ENCODE data around the gene PDE4A.
"Not testable (repeated sequence)": the region's sequence is repeated elsewhere in the genome, so short reads cannot be mapped to it uniquely, and the experiment has no call there.

PDE4A gene

DNA sequence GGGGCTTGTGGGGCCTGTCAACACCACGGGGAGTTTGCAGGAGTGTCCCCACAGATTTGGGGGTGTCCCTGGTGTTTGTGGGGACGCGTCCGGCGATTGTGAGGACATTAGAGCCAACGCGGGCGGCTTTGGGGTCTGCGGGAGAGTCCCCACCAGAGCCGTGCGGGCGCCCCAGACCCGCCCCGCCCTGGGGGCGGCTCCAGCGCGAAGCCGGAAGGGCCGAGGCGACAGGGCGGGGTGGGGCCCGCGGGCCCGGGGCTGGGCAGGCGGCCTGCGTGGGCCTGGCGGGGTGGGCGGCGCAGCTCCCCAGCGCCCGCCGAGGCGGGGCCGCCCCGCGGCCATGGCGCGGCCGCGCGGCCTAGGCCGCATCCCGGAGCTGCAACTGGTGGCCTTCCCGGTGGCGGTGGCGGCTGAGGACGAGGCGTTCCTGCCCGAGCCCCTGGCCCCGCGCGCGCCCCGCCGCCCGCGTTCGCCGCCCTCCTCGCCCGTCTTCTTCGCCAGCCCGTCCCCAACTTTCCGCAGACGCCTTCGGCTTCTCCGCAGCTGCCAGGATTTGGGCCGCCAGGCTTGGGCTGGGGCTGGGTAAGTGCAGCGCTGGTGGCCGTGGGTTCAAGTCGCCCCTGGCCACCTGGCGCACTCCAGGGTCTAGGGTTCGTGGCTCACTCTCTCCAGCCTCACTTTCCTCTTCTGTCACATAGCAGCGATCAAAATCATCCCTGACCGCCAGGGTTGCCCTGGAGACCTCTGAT is 10.3 kb downstream of the PDE4A start:
- DNase-seq: peak; percentile 24

DNA sequence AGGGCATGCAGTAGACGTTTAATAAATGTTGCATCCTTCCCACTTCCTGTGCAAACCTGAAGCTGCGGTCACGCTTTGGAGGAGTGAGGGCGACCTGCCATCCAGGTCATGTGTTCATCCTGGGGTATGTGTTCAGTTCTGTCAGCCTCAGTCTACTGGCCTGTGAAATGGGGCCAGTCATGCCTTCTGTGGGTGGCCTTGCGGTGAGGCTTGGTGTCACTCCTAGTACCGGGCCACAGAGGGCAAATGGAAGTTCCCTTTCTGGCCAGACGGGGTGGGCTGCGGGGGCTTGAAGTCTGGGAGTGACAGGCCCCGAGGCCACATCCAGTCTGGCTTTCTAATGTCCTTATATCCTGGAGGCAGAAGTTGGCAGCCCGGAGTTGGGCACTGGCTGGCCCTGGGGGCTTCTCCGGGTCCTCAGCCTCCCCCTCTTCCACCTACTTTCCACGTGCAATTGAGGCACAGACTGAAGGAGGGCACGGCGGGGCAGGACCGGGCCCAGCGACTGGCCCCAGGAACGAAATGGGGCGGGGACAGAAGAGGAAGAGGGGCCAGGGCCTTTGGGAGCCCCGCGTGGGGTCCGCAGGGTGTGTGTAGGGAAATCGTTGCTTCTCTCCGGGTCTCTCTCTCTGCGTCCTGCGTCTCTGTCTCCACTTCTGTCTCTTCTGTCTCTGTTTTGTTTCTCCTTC is 11.1 kb downstream of the PDE4A start:
- DNase-seq: no peak

DNA sequence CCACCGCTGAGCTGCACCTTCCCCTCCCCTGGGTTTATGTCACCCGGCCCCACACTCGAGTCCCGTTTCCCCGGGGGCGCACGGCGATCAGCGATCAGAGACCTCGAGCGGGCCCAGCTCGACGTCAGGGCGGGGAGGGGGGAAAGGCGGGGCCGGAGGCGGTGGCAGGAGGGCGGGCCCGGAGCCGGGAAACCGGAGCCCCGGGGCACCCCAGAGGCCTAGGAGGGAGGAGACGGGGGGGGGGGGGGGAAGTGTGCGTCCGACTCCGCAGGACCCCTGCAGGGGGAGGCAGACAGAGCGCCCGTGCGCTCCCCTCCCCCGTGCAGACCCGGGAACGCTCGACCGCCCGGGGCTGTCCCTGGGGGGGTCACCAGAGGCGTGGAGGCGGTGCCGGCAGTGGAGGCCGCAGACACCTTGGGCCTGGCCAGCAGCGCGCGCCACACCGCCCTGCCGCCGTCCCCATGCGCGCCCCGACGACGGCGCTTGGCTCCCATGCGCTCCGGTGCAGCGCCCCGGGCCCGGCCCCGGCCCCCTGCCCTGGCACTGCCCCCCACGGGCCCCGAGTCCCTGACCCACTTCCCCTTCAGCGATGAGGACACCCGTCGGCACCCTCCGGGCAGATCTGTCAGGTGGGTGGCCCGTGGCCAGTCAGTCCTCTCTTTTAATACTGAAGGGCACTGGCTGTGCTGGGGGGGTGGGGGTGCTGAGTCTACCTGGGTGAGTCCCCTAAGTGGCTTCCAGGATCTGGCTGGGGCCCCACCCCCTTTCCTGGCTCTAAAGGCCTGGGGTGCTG is 11.8 kb downstream of the PDE4A start:
- DNase-seq: no peak

DNA sequence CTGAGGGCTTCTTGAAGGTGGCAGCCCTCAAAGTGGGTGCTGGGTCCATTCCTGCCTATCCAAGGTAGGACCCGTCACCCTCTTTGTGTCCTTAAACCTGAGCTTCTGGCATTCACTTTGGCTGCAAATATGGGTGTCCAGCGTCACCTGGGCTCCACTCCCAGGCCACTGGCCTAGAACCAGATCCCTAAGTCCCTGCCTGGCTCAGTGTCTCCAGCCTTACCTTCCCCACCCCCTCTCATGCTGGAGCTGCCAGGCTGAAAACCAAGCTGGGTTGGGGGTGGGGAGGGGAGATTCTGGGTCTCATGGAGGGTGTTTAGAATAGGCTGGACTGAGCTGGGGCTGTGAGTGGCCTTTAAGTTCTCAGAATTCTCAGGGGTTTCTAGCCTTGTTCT is 12.4 kb downstream of the PDE4A start:
- no peak for DNase-seq

DNA sequence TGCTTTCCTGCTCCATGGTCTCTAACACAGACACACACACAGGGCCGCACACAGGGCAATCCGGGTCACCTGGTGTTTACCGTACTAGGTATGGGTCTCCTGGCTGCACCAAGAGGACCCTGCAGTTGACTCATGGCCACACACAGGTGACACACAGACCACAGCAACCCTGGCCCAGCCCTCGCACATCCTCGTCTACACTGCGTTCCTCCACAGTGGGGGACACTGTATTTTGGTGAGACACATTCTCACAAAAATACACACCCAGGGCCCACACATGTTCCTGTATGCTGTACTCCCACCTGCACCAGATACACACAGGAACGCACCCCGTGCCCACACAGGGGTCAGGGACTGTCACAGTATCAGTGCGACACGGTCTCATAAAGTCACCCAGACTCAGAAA is 12.8 kb downstream of the PDE4A start:
- DNase-seq: no peak

DNA sequence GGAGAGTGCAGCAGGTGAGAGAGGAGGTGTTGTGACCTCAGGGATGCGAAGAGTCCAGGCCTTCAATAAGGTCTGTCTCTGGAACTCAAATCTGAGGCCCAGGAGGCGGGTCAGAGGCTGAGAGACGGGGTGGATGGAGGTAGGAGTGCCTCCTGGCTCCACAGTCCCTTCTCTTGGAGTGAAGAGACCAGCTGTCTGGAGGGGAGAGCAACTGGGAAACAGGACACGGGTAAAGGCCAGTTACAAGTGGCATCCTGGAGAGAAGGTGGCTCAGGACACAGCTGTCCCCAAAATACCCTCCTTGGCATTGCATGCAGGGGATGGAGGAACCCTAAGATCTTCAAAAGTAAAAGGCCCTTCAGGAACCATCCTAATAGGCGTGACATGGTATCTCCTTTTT is 19.2 kb downstream of the PDE4A start:
- DNase-seq: no peak

DNA sequence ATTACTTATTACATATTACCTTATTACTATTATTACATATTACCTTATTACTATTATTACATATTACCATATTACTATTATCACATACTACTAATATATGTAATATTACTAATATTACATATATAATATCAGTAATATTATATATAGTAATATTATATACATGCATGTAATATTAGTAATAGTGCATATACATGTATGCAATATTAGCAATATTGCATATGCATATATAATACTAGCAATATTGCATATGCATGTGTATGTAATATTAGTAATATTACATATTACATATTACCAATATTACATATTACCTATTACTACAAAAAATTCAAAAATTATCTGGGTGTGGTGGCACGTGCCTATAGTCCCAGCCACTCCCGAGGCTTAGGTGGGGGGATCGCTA is 22.4 kb downstream of the PDE4A start:
- DNase-seq: no peak

DNA sequence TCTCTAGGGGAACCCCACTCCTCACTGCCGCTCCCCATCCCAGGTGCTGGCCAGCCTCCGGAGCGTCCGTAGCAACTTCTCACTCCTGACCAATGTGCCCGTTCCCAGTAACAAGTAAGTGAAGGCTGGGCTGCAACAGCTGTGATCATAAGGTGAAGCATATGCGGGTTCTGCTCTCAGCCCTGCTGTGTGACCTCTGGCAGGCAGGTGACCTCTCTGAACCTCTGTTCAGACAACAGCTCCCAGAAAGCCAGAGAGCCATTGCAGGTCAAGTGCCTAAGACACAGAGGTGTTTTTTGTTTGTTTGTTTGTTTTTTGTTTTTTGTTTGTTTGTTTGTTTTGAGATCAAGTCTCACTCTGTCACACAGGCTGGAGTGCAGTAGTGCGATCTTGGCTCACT is 28.7 kb downstream of the PDE4A start:
- no peak for DNase-seq

DNA sequence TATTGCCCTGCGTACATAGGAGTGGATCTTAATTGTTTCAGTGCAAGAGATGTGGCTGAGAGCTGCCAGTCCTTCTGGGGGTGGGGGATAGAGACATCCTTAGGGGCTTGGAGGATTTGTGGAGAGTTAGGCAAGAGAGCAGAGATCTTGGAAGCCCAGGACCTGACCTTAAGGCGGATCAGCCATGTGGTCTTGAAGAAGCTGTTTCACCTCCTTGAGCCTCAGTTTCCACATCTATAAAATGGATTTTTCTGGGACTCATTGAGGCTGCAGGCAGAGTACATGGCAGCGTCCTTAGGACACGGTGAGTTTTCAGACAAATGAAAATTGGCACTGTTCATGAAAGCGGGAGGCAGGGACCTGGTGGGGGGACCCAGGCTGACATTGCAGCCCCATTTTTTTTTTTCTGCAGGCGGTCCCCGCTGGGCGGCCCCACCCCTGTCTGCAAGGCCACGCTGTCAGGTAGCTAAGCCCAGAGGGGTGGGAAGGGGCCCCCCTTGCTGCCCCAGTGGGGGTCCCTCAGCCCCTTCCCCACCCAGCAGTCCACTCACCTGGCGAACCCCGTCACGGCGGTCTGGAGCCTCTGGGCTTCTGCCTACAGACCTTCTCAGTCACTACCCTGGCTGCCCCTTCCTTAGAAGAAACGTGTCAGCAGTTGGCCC is 30.0 kb downstream of the PDE4A start:
- DNase-seq: no peak

DNA sequence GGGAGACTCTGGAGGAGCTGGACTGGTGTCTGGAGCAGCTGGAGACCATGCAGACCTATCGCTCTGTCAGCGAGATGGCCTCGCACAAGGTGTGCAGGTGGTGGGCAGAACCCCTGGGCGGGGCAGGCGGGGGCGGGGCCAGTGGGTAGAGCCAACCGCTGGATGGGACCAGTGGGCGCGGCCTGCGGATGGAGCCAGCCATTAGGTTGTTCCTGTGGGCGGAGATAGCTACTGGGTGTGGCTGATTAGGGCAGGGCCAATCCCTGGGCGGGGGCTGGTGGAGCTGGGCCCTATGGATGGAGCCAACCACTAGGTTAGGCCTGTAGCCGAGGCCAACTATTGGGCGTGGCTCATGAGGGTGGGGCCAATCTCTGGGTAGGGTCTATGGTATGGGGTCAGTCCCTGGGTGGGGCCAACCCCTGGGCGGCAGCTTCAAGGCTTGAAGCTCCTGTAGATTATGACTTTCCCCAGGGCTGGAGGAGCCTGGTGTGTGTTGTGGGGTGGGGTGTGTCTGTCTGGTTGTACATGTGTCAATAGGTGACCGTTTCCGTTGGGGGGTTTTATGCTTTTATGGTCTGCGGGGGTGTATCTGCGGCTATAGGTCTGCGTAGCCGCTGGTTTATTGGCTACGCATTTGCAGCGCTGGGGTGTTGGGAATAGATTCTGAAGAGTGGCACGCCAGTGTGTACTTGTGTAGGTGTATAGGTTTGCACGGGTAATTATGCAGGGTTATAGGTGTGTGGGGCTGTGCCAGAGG is 30.7 kb downstream of the PDE4A start:
- no peak for DNase-seq

DNA sequence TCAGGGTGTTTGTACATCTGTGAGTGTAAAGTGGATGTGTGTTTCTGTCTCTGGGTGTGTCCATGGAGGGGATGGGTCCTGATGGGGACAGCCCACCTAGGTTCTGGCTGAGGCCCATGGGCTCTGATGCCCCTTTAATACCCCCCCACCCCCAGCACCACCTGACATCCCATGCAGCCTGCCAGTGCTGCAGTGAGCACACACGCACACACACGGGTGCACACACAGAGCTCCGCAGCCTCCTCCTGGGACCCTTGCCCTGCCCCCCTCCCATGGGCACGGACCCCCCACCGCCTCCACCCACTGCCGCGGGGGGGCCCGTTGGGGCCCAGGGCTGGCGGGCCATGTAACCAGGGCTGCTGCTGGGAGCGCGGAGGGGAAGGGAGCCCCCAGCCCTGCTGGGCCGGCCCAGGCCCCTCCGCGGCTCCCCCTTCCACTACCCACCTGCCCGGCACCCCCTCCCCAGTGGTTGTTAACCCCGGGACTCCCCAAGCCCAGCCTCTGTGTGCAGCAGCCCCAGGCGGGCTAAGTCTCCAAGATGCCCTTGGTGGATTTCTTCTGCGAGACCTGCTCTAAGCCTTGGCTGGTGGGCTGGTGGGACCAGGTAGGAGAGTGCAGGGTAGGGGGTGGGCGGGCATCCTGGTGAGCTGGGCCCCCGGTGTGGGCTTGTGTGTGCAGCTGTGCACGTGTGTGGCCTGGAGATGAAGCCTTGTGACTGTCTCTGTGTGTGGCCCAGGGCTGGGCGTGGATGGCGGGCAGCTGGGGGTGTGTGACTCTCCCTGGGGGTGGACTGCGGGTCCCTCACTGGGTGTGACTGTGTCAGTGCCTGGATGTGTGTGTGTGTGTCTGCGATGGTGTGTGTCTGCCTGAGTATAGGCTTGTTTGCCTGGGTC is 32.6 kb downstream of the PDE4A start:
- DNase-seq: no peak

DNA sequence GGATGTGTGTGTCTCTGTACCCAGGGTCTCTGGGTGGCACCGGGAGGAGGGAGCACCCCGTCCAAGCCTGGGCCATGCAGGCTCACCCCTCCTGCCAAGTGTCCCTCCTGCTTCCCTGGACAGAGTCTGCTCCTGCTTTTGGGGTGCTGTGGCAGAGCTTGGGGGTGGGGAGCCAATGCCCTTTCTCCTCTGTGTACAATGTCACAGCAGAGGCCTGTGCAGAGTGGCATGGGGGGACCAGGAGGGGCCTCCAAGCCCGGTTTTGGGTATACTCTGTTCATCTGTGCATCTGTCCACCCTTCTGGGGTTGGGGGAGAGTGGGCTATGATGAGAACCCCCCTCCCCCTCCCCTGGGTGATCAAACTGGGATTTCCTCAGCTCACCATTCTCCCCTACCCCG is 33.5 kb downstream of the PDE4A start:
- DNase-seq: no peak

DNA sequence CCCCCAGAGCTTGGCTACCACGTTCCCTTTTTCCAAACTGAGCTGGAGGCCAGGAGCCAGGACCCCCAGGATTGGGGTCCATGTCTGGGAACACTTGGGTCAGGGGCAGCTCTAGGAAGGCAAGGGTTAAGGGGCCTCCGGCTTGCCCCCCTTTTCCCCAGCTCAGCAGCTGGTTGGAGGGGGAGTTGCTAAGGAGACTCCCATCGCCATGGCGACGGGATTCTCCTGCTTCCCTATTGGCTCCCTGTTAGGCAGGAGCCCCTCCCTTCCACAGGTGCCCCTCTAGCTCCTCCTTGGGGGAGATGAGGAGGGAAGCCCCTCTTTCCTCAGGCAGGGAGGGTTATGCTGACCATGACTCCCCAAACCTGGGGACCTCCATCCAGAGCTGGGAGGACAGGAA is 33.9 kb downstream of the PDE4A start:
- DNase-seq: peak; percentile 3

DNA sequence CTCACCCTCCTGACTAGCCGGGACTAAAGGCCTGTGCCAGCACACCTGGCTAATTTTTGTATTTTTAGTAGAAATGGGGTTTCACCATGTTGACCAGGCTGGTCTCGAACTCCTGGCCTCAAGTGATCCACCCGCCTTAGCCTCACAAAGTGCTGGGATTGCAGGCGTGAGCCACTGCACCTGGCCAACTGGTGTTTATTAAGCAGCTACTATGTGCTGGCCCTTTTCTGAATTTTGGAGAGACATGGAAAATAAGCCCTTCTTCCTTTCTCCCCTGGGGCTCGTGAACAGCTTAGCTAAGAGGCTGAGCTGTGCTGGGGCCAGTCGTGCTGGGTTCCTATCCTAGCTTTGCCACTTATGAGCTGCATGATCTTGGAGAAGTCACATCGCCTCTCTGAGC is 38.4 kb downstream of the PDE4A start:
- DNase-seq: not testable (repeated sequence)

DNA sequence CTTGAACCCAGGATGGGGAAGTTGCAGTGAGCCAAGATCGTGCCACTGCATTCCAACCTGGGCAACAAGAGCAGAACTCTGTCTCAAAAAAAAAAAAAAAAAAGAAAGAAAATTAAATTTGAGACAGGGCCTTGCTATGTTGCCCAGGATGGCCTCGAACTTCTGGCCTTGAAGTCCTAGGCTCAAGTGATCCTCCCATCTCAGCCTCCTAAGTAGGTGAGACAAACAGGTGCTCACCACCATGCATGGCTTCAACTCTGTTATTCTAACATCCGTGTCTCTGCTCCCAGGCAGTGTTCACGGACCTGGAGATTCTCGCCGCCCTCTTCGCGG is 40.3 kb downstream of the PDE4A start:
- DNase-seq: no peak

DNA sequence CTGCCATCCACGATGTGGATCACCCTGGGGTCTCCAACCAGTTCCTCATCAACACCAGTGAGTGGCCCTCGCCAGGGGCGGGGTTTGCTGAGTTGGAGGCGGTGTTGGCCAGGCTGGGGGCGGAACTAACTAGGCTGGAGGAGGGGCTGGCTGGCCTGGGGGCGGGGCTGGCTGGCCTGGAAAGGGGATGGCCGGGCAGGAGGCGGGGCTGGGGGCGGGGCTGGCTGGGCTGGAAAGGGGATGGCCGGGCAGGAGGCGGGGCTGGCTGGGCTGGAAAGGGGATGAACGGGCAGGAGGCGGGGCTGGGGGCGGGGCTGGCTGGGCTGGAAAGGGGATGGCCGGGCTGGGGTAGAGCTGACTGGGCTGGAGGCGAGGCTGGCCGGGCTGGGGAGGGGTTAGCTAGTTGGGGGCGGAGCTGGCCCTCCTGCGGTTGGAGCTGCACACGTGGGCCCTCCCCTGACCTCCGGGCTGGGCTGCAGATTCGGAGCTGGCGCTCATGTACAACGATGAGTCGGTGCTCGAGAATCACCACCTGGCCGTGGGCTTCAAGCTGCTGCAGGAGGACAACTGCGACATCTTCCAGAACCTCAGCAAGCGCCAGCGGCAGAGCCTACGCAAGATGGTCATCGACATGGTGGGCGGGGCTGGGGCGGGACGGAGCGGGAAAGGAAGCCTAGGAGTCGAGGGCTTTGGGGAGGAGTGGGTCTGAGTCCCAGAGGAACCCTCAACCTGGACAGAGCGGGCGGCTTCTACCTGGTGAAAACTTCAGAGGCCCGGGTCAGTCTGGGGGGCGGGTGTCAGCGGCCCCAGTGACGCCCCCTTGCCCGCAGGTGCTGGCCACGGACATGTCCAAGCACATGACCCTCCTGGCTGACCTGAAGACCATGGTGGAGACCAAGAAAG is 41.0 kb downstream of the PDE4A start:
- DNase-seq: peak; percentile 82

DNA sequence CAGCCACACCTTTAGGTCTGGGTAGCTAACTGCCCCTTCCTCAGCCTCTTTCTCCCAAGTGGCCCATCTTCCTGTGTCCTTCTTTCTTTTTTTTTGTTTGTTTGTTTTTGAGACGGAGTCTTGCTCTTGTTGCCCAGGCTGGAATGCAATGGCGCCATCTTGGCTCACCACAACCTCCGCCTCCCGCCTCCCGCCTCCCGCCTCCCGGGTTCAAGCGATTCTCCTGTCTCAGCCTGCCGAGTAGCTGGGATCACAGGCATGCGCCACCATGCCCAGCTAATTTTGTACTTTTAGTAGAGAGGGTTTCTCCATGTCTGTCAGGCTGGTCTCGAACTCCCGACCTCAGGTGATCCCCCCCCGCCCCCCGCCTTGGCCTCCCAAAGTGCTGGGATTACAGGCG is 41.7 kb downstream of the PDE4A start:
- not testable (repeated sequence) for DNase-seq

DNA sequence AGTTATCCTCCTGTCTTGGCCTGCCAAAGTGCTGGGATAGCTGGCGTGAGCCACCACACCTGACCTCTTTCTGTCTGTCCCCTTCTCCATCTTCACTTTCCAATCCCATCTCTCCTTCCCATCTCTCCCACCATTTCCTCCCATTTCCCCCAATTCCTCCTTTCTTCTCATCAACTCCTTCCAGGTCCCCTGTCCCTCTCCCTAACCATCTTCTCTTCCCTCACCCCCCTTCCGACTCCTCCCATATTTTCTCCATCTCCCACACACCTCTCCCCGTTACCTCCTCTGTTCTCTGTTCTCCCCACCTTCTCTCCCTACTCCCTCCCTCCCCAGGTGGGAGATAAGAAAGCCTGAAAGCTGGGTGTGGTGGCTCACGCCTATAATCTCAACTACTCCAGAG is 42.2 kb downstream of the PDE4A start:
- DNase-seq: no peak

DNA sequence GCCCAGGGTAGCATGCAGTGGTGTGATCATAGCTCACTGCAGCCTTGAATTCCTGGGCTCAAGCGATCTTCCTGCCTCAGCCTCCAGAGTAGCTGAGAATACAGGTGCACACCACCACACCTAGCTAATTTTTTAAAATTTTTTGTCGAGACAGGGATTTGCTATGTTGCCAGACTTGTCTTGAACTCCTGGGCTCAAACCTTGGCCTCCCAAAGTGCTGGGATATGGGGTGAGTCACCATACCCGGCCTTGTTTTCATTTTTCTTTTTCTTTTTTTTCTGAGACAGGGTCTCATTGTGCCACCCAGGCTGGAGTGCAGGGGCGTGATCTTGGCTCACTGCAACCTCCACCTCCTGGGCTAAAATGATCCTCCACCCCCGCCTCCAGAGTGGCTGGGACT is 44.1 kb downstream of the PDE4A start:
- DNase-seq: no peak

DNA sequence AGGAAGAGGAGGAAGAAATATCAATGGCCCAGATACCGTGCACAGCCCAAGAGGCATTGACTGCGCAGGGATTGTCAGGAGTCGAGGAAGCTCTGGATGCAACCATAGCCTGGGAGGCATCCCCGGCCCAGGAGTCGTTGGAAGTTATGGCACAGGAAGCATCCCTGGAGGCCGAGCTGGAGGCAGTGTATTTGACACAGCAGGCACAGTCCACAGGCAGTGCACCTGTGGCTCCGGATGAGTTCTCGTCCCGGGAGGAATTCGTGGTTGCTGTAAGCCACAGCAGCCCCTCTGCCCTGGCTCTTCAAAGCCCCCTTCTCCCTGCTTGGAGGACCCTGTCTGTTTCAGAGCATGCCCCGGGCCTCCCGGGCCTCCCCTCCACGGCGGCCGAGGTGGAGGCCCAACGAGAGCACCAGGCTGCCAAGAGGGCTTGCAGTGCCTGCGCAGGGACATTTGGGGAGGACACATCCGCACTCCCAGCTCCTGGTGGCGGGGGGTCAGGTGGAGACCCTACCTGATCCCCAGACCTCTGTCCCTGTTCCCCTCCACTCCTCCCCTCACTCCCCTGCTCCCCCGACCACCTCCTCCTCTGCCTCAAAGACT is 46.9 kb downstream of the PDE4A start:
- DNase-seq: no peak
